HEK293T (cell line): ENCODE results near the gene HK1.
"Not testable (repeated sequence)": the region's sequence is repeated elsewhere in the genome, so short reads cannot be mapped to it uniquely, and the experiment has no call there.

Experiments
- ARNT ChIP-seq: fragments of 450-650 bp; IDR thresholded peaks from 2 replicates; pipeline ENCODE4 v1.6.1; 2017; ENCODE audit warnings: mild to moderate bottlenecking
- BHLHE40 ChIP-seq: fragments of 450-650 bp; IDR thresholded peaks from 2 replicates; pipeline ENCODE4 v1.6.1; 2016; ENCODE audit warnings: mild to moderate bottlenecking, moderate library complexity, borderline replicate concordance
- ELF4 ChIP-seq: fragments of 450-650 bp; IDR thresholded peaks from 2 replicates; pipeline ENCODE4 v1.6.1; 2017; ENCODE audit warnings: antibody characterized with exemption
- FOXA1 ChIP-seq: fragments of 450-650 bp; IDR thresholded peaks from 2 replicates; pipeline ENCODE4 v1.6.1; 2016; ENCODE audit warnings: mild to moderate bottlenecking
- FOXK2 ChIP-seq: fragments of 450-650 bp; IDR thresholded peaks from 2 replicates; pipeline ENCODE4 v1.6.1; 2016; ENCODE audit warnings: mild to moderate bottlenecking
- FOXM1 ChIP-seq: fragments of 450-650 bp; IDR thresholded peaks from 2 replicates; pipeline ENCODE4 v1.6.1; 2017; ENCODE audit warnings: mild to moderate bottlenecking, borderline replicate concordance
- HDGF ChIP-seq: fragments of 450-650 bp; IDR thresholded peaks from 2 replicates; pipeline ENCODE4 v1.6.1; 2017; ENCODE audit warnings: antibody characterized with exemption, borderline replicate concordance
- LEF1 ChIP-seq: fragments of 450-650 bp; IDR thresholded peaks from 2 replicates; pipeline ENCODE4 v1.6.1; 2017; ENCODE audit warnings: mild to moderate bottlenecking, borderline replicate concordance
- PKNOX1 ChIP-seq: fragments of 450-650 bp; IDR thresholded peaks from 2 replicates; pipeline ENCODE4 v1.6.1; 2016
- SP1 ChIP-seq: fragments of 450-650 bp; IDR thresholded peaks from 2 replicates; pipeline ENCODE4 v1.6.1; 2017
- SUZ12 ChIP-seq: fragments of 450-650 bp; IDR thresholded peaks from 2 replicates; pipeline ENCODE4 v1.6.1; 2016; ENCODE audit warnings: mild to moderate bottlenecking
- TARDBP ChIP-seq: fragments of 450-650 bp; IDR thresholded peaks from 2 replicates; pipeline ENCODE4 v1.6.1; 2016
- ZNF384 ChIP-seq: fragments of 450-650 bp; IDR thresholded peaks from 2 replicates; pipeline ENCODE4 v1.6.1; 2016

DNA sequence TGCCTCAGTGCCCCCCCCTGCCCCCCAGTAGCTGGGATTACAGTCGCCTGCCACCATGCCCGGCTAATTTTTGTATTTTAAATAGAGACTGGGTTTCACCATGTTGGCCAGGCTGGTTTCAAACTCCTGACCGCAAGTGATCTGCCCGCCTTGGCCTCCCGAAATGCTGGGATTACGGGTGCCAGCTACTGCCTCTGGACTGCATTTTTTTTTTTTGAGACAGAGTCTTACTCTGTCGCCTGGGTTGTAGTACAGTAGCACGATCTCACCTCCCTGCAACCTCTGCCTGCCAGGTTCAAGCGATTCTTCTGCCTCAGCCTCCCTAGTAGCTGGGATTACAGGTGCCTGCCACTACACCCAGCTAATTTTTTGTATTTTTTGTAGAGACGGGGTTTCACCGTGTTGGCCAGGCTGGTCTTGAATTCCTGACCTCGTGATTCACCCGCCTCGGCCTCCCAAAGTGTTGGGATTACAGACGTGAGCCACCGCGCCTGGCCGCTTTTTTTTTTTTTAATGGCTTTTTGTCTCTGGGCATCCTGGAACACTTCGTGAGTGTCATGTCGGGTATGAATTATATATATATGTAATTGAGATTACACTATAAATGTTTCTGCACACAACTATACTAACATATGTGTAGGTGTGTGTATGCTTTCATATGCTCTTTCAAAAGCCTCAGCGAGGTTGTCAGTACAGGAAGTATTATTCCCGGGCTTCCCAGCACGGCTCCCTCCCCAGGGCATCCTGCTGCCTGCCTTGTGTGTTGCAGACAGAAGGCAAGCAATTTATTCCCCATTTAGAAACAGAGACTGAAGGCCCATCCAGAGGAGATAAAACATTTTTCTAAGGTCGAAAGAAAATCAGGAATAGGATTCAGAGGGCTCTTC, 47.6 kb downstream of the HK1 start:
- not testable (repeated sequence) for TF ChIP-seq FOXA1, SUZ12, SP1, LEF1, PKNOX1, ARNT, FOXK2, ELF4, BHLHE40, FOXM1, TARDBP, HDGF
- peak; percentile 79 for TF ChIP-seq ZNF384
